Lower leg skin (tissue), 4 donors: Measurements from ENCODE around the gene NUMB. TPM values are rescaled to one million over a fixed set of nuclear protein-coding genes. Genes with fewer than 3 reads are reported as not detected.

ENCODE experiments used
- DNase-seq, 2 donors: peaks; one replicate each; pipeline ENCODE4 v3.0.0-alpha.2; 2019; ENCODE audit warnings: low spot score in 2 of 2
- H3K4me3 ChIP-seq: fragments of 200-600 bp; sonication (generic); 2 replicates; pipeline ENCODE4 v1.5.1; 2017; ENCODE audit warnings: mild to moderate bottlenecking, low read depth; ENCODE audit not compliant: poor library complexity, severe bottlenecking
- CTCF ChIP-seq, 3 donors: fragments of 450-650 bp; IDR thresholded peaks; one replicate each; pipeline ENCODE4 v1.5.1; 2016; ENCODE audit warnings: antibody characterized with exemption in 3 of 3, mild to moderate bottlenecking in 3 of 3, moderate library complexity in 2 of 3
- POLR2A ChIP-seq, 2 donors: fragments of 450-650 bp; IDR thresholded peaks; one replicate each; pipeline ENCODE4 v1.6.1; 2016 to 2017; ENCODE audit warnings: antibody characterized with exemption in 2 of 2, mild to moderate bottlenecking in 1 of 2, moderate library complexity in 1 of 2
- WGBS, 2 donors: methylation state at CpG; one replicate each; pipeline ENCODE4 v1.1.5; 2018; 5-methylcytosine and 5-hydroxymethylcytosine counted together
- intact Hi-C: fragments of 100-400 bp; cut with DNase I; formaldehyde crosslinking; loops from one replicate; pipeline ENCODE4 v1.15.0; 2023; ENCODE audit warnings: low total_unique reads
- total RNA-seq, 4 donors: library from RNA; depleted of rRNA; stranded (reverse); fragments of >200 nt; gene quantifications; one replicate each; pipeline ENCODE4 v1.1.0, GENCODE V29; 2016

Gene NUMB
- total RNA-seq, 4 donors from 2014 or later: 30.3 to 69.0 (median 43.2) TPM

GRCh38 chr14:73403181-73403752 lies 55.1 kb downstream of the NUMB start:
- no peak overlapping the region for H3K4me3 ChIP-seq
- 87 to 88% methylated on average over 4 of the region's 4 CpGs for WGBS, 2 donors
- DNase-seq: no peak
- no peak for TF ChIP-seq POLR2A (IDR thresholded peaks at IDR 0.05)
- TF ChIP-seq CTCF (IDR thresholded peaks at IDR 0.05): no peak
- intact Hi-C loops: no loop called here

DNA sequence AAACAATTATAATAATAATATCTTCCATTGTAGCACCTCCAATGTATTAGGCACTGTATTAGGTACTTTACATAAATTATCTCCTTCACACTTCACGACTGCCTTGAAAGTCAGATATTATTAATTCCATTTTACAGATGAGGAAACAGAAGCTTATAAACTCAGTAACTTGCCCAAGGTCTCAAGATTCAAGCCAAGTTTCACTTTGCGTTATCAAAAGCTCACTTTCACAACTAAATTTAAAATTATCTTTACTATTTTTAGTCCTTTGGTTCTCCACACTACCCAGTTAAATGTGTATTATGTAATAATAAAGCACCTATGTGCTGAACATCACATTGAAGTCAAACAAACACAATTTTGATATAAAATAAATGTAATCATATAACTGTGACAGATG lies 55.8 kb downstream of the NUMB start:
- TF ChIP-seq CTCF (IDR thresholded peaks at IDR 0.05) (no peak), POLR2A (IDR thresholded peaks at IDR 0.05) (no peak)
- DNase-seq: no peak
- no peak overlapping the region for H3K4me3 ChIP-seq
- 73 to 78% methylated on average over 2 of the region's 2 CpGs for WGBS, 2 donors
- intact Hi-C loops: no loop called here

- intact Hi-C loops: no loop called here
- H3K4me3 ChIP-seq: no peak overlapping the region
- 73 to 78% methylated on average over 3 of the region's 3 CpGs for WGBS, 2 donors
- no peak for TF ChIP-seq CTCF (IDR thresholded peaks at IDR 0.05)
- no peak for TF ChIP-seq POLR2A (IDR thresholded peaks at IDR 0.05)
- no peak for DNase-seq
These were observed 60.5 kb downstream of the NUMB start for GRCh38 chr14:73397810-73398209.

GRCh38 chr14:73394317-73394716 lies 64.0 kb downstream of the NUMB start:
- intact Hi-C loops: no loop called here
- no peak overlapping the region for H3K4me3 ChIP-seq
- WGBS, 2 donors: 81 to 97% methylated on average over 1 of the region's 1 CpG
- no peak for DNase-seq
- no peak for TF ChIP-seq POLR2A (IDR thresholded peaks at IDR 0.05)
- TF ChIP-seq CTCF (IDR thresholded peaks at IDR 0.05): no peak

DNA sequence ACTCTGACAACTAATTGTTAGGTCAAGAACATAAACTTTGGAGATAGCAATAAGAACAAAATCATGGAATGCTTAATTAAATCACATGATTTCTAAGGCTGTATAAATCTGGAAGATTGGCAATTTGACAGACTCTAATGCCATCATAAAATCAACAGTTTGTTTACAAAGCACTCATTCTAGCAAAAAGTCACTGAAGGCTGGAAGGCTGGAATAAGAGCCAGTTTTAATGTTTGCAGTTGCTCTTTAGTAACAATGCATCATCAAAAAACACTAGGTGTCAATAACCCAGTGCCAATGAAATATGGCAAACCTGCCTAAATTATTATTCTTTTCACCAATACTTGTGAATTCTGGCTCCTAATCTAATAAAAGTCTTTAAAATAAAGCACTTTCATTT lies 65.0 kb downstream of the NUMB start:
- intact Hi-C loops: no loop called here
- DNase-seq: no peak
- H3K4me3 ChIP-seq: no peak overlapping the region
- TF ChIP-seq POLR2A (IDR thresholded peaks at IDR 0.05) (no peak), CTCF (IDR thresholded peaks at IDR 0.05) (no peak)
